ENCODE data around the gene NACA. TPM values are rescaled to one million over a fixed set of nuclear protein-coding genes. Genes with fewer than 3 reads are reported as not detected.

NACA gene
- polyA plus RNA-seq, 1 donor (not counting 4 experiments of a cell fraction or from before 2014, with no cell fraction given), result 953 TPM

DNA sequence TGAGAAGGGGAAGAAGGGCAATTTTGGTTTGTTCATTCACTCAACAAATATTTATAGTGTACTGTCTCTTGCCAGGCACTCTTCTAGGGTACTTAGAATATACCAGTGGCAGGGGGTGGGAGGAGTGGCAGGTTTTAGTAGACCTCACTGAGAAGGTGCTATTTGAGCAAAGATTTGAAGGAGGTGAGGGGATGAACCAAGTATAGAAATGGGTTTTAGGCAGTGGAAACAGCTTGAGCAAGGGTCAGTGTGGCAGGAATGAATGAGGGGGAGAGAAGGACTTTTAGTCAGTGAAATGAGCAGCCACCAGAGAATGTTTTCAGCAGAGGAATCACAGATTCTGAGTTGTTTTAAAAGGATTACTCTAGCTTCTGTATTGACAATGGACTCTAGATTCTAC, 24.8 kb upstream of the NACA start:
- TF ChIP-seq, protein P1, sequence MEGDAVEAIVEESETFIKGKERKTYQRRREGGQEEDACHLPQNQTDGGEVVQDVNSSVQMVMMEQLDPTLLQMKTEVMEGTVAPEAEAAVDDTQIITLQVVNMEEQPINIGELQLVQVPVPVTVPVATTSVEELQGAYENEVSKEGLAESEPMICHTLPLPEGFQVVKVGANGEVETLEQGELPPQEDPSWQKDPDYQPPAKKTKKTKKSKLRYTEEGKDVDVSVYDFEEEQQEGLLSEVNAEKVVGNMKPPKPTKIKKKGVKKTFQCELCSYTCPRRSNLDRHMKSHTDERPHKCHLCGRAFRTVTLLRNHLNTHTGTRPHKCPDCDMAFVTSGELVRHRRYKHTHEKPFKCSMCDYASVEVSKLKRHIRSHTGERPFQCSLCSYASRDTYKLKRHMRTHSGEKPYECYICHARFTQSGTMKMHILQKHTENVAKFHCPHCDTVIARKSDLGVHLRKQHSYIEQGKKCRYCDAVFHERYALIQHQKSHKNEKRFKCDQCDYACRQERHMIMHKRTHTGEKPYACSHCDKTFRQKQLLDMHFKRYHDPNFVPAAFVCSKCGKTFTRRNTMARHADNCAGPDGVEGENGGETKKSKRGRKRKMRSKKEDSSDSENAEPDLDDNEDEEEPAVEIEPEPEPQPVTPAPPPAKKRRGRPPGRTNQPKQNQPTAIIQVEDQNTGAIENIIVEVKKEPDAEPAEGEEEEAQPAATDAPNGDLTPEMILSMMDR (optimal IDR thresholded peaks at IDR 0.05 in 1 of 3, IDR thresholded peaks at IDR 0.05 in 1 of 3, conservative IDR thresholded peaks at IDR 0.05 in 1 of 3; ENCODE audit: extremely low read depth in 1 of 3, insufficient read depth in 2 of 3, low read length in 3 of 3), result no peak
- TF ChIP-seq EZH2 (IDR thresholded peaks at IDR 0.05; ENCODE audit: low read length), result no peak
- H3K36me3 ChIP-seq (ENCODE audit: control insufficient read depth in 2 of 2, extremely low read depth in 1 of 2, insufficient read depth in 2 of 2, low read length in 2 of 2), result peaks cover 0 to 3% of the 10 kb centered on the region in 2 experiments
- H3K4me3 ChIP-seq (ENCODE audit: control insufficient read depth in 2 of 3, extremely low read depth in 1 of 3, insufficient read depth in 2 of 3, low read depth in 1 of 3, low read length in 3 of 3), result no peak overlapping the region
- no peaks in the 10 kb centered on the region for H3K9me3 ChIP-seq (ENCODE audit: control insufficient read depth, low read depth, low read length)
- no peak overlapping the region for H3K4me2 ChIP-seq (ENCODE audit: control insufficient read depth, extremely low read depth, insufficient read depth, low read depth, low read length)
- FAIRE-seq (no peak), DNase-seq (ENCODE audit: low read depth, low spot score) (no peak)
- no peak overlapping the region for H3K27ac ChIP-seq (ENCODE audit: control insufficient read depth, insufficient read depth, low read length)
- dilution Hi-C loops (cut with MboI; ENCODE audit: extremely low pct_ligation_motif_present, low sequenced_read_pairs), result loop anchor here (10.0 kb wide), 1 partner anchor 255 kb away; the partner anchor contains the start of gene ZBTB39
- H3K27me3 ChIP-seq (ENCODE audit: control insufficient read depth, extremely low read depth, insufficient read depth, low read length), result no peaks in the 10 kb centered on the region
- no peak overlapping the region for H3K9ac ChIP-seq (ENCODE audit: control insufficient read depth, extremely low read depth, insufficient read depth, low read length)
- H3K79me2 ChIP-seq (ENCODE audit: control insufficient read depth, insufficient read depth, low read length), result no peaks in the 10 kb centered on the region
- H3K9me1 ChIP-seq (ENCODE audit: control insufficient read depth, extremely low read depth, insufficient read depth, low read length), result no peaks in the 10 kb centered on the region
- H4K20me1 ChIP-seq (ENCODE audit: control insufficient read depth, extremely low read depth, insufficient read depth, low read length), result no peaks in the 10 kb centered on the region
- peaks cover 7% of the 10 kb centered on the region for H3K4me1 ChIP-seq (ENCODE audit: control insufficient read depth, extremely low read depth, insufficient read depth, low read length)
- H2AFZ ChIP-seq (ENCODE audit: control insufficient read depth, low read length), result no peak overlapping the region

DNA sequence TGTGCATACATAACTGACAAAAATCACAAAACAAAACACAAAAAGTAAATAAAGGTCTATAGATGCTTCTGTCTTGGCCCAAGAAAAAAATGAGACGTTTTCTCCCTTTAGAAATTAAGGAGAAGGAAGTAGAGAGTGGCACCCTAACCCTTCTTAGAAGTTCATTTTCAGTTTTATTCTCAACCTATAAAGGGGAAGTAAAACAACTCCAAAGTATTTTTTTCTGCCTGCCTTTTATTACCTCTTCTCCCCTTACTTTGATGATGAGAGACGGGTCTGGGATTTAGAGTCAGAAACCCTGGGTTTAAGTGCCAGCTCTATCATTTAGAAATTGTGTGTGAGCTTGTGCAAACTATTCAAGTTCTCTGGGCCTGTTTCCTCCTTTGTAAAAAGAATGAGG, 24.3 kb upstream of the NACA start:
- Histone ChIP-seq H3K27ac (ENCODE audit: control insufficient read depth, insufficient read depth, low read length) (no peak overlapping the region), H3K9ac (ENCODE audit: control insufficient read depth, extremely low read depth, insufficient read depth, low read length) (no peak overlapping the region), H3K4me2 (ENCODE audit: control insufficient read depth, extremely low read depth, insufficient read depth, low read depth, low read length) (no peak overlapping the region), H3K4me3 (ENCODE audit: control insufficient read depth in 2 of 3, extremely low read depth in 1 of 3, insufficient read depth in 2 of 3, low read depth in 1 of 3, low read length in 3 of 3) (no peak overlapping the region), H4K20me1 (ENCODE audit: control insufficient read depth, extremely low read depth, insufficient read depth, low read length) (no peaks in the 10 kb centered on the region), H3K27me3 (ENCODE audit: control insufficient read depth, extremely low read depth, insufficient read depth, low read length) (no peaks in the 10 kb centered on the region), H3K4me1 (ENCODE audit: control insufficient read depth, extremely low read depth, insufficient read depth, low read length) (peaks cover 7% of the 10 kb centered on the region), H3K9me1 (ENCODE audit: control insufficient read depth, extremely low read depth, insufficient read depth, low read length) (no peaks in the 10 kb centered on the region), H2AFZ (ENCODE audit: control insufficient read depth, low read length) (no peak overlapping the region), H3K36me3 (ENCODE audit: control insufficient read depth in 2 of 2, extremely low read depth in 1 of 2, insufficient read depth in 2 of 2, low read length in 2 of 2) (peaks cover 0 to 3% of the 10 kb centered on the region in 2 experiments), H3K9me3 (ENCODE audit: control insufficient read depth, low read depth, low read length) (no peaks in the 10 kb centered on the region), H3K79me2 (ENCODE audit: control insufficient read depth, insufficient read depth, low read length) (no peaks in the 10 kb centered on the region)
- TF ChIP-seq EZH2 (IDR thresholded peaks at IDR 0.05; ENCODE audit: low read length), result no peak
- TF ChIP-seq, protein P1 (optimal IDR thresholded peaks at IDR 0.05 in 1 of 3, IDR thresholded peaks at IDR 0.05 in 1 of 3, conservative IDR thresholded peaks at IDR 0.05 in 1 of 3; ENCODE audit: extremely low read depth in 1 of 3, insufficient read depth in 2 of 3, low read length in 3 of 3), result no peak
- dilution Hi-C loops (cut with MboI; ENCODE audit: extremely low pct_ligation_motif_present, low sequenced_read_pairs), result no loop called here
- DNase-seq (ENCODE audit: low read depth, low spot score), result no peak
- no peak for FAIRE-seq
